Neuronal stem cell (in vitro differentiated cells): Measurements from ENCODE around the gene DPH6.

ENCODE experiments used
- DNase-seq: peaks from one replicate; pipeline ENCODE4 v3.0.0-alpha.2; 2013; ENCODE audit warnings: low spot score
- H2AFZ ChIP-seq: one replicate; pipeline ENCODE4 v1.6.1; 2013; ENCODE audit warnings: mild to moderate bottlenecking, low read length, inconsistent platforms
- H2AK5ac ChIP-seq: 2 replicates; pipeline ENCODE4 v1.6.1; 2013; ENCODE audit warnings: low read depth, mild to moderate bottlenecking, inconsistent platforms, low read length, moderate library complexity, mixed read lengths
- H2BK120ac ChIP-seq: 2 replicates; pipeline ENCODE4 v1.6.1; 2013; ENCODE audit warnings: low read depth, mild to moderate bottlenecking, inconsistent platforms, low read length, moderate library complexity, mixed read lengths
- H2BK12ac ChIP-seq: one replicate; pipeline ENCODE4 v1.6.1; 2013; ENCODE audit warnings: low read length, inconsistent platforms
- H2BK15ac ChIP-seq: 2 replicates; pipeline ENCODE4 v1.6.1; 2013; ENCODE audit warnings: mild to moderate bottlenecking, low read length, inconsistent platforms, mixed read lengths
- H2BK5ac ChIP-seq: one replicate; pipeline ENCODE4 v1.6.1; 2013; ENCODE audit warnings: inconsistent platforms, mild to moderate bottlenecking, low read length, moderate library complexity
- H3K14ac ChIP-seq: one replicate; pipeline ENCODE4 v1.6.1; 2013; ENCODE audit warnings: low read length, inconsistent platforms
- H3K18ac ChIP-seq: 2 replicates; pipeline ENCODE4 v1.6.1; 2013; ENCODE audit warnings: low read length, inconsistent platforms
- H3K23ac ChIP-seq: 2 replicates; pipeline ENCODE4 v1.6.1; 2013; ENCODE audit warnings: low read depth, mild to moderate bottlenecking, mixed read lengths, low read length, inconsistent platforms; ENCODE audit not compliant: poor library complexity
- H3K27ac ChIP-seq: replicated peaks from 3 replicates; pipeline ENCODE4 v1.5.1; 2013; ENCODE audit warnings: low read length, inconsistent platforms
- H3K27me3 ChIP-seq, 3 experiments: 2 replicates each; pipeline ENCODE4 v1.6.1; 2013; ENCODE audit warnings: low read length in 3 of 3, mild to moderate bottlenecking in 2 of 3, inconsistent platforms in 1 of 3, low read depth in 1 of 3, mixed read lengths in 1 of 3, moderate library complexity in 1 of 3; ENCODE audit not compliant: control insufficient read depth in 3 of 3, insufficient read depth in 3 of 3
- H3K36me3 ChIP-seq, 2 donors: replicated peaks in 1 of 2; 2 replicates each; pipeline ENCODE4 v1.6.1; 2013; ENCODE audit warnings: low read length in 2 of 2; ENCODE audit not compliant: control insufficient read depth in 2 of 2, insufficient read depth in 2 of 2
- H3K4ac ChIP-seq: 2 replicates; pipeline ENCODE4 v1.6.1; 2013; ENCODE audit warnings: inconsistent platforms, mild to moderate bottlenecking, low read length, moderate library complexity
- H3K4me1 ChIP-seq, 2 donors: 1 replicate in 1 of 2; 2 replicates in 1 of 2; pipeline ENCODE4 v1.6.1; 2013; ENCODE audit warnings: low read length in 2 of 2, low read depth in 1 of 2; ENCODE audit not compliant: control insufficient read depth in 2 of 2, insufficient read depth in 1 of 2
- H3K4me2 ChIP-seq: one replicate; pipeline ENCODE4 v1.6.1; 2013; ENCODE audit warnings: mild to moderate bottlenecking, low read length, inconsistent platforms; ENCODE audit not compliant: insufficient read depth, poor library complexity, severe bottlenecking
- H3K4me3 ChIP-seq, 2 donors: 2 replicates each; pipeline ENCODE4 v1.5.1; 2013; ENCODE audit warnings: low read length in 2 of 2, mild to moderate bottlenecking in 2 of 2, inconsistent platforms in 1 of 2, moderate library complexity in 1 of 2
- H3K79me1 ChIP-seq: one replicate; pipeline ENCODE4 v1.6.1; 2013; ENCODE audit warnings: low read depth, mild to moderate bottlenecking, inconsistent platforms, low read length, moderate library complexity
- H3K9ac ChIP-seq: one replicate; pipeline ENCODE4 v1.6.1; 2013; ENCODE audit warnings: mild to moderate bottlenecking, low read depth, low read length, inconsistent platforms; ENCODE audit not compliant: poor library complexity
- H3K9me3 ChIP-seq, 2 donors: replicated peaks in 1 of 2; 2 replicates each; pipeline versions ENCODE3 to v1.6.1; 2013; ENCODE audit warnings: low read length in 2 of 2, mild to moderate bottlenecking in 2 of 2, inconsistent platforms in 1 of 2, low read depth in 1 of 2, mixed read lengths in 1 of 2, moderate library complexity in 1 of 2; ENCODE audit not compliant: control insufficient read depth in 2 of 2, insufficient read depth in 1 of 2
- H4K8ac ChIP-seq: one replicate; pipeline ENCODE4 v1.6.1; 2013; ENCODE audit warnings: low read depth, mild to moderate bottlenecking, inconsistent platforms, low read length, moderate library complexity
- H4K91ac ChIP-seq: one replicate; pipeline ENCODE4 v1.6.1; 2013; ENCODE audit warnings: low read length, low read depth, mild to moderate bottlenecking, inconsistent platforms; ENCODE audit not compliant: poor library complexity
- WGBS, 2 donors: extraction: QIAGEN DNeasy Blood & Tissue Kit; methylation state at CpG; one replicate each; pipeline ENCODE4 v1.1.7; 2013; ENCODE audit warnings: missing lambda C conversion rate in 2 of 2, mixed read lengths in 1 of 2; ENCODE audit not compliant: insufficient read length in 2 of 2, insufficient replicate concordance in 1 of 2; ENCODE audit errors: extremely low coverage in 2 of 2; 5-methylcytosine and 5-hydroxymethylcytosine counted together

The DPH6 gene

GRCh38 chr15:35455201-35455600 is 90.8 kb downstream of the DPH6 start:
- no peak overlapping the region for H2BK5ac ChIP-seq
- no peak overlapping the region for H3K4ac ChIP-seq
- H2BK12ac ChIP-seq = no peak overlapping the region
- DNase-seq = no peak
- no peaks in the 10 kb centered on the region for H3K27me3 ChIP-seq
- H3K79me1 ChIP-seq = no peaks in the 10 kb centered on the region
- no peak overlapping the region for H3K4me3 ChIP-seq
- H3K14ac ChIP-seq = no peak overlapping the region
- H3K27ac ChIP-seq = no peak overlapping the region
- H3K9ac ChIP-seq = no peak overlapping the region
- no peaks in the 10 kb centered on the region for H3K36me3 ChIP-seq
- no peak overlapping the region for H3K18ac ChIP-seq
- H4K8ac ChIP-seq = no peak overlapping the region
- H3K4me2 ChIP-seq = no peak overlapping the region
- H2BK15ac ChIP-seq = no peak overlapping the region
- no peak overlapping the region for H2AFZ ChIP-seq
- no peak overlapping the region for H3K23ac ChIP-seq
- H3K4me1 ChIP-seq = no peaks in the 10 kb centered on the region
- no peaks in the 10 kb centered on the region for H3K9me3 ChIP-seq
- no peak overlapping the region for H2AK5ac ChIP-seq
- no peak overlapping the region for H2BK120ac ChIP-seq
- no peak overlapping the region for H4K91ac ChIP-seq

- DNase-seq = no peak
Observed at GRCh38 chr15:35450492-35450891, 95.5 kb downstream of the DPH6 start.

GRCh38 chr15:35448294-35448693 is 97.7 kb downstream of the DPH6 start:
- H3K4me1 ChIP-seq = no peaks in the 10 kb centered on the region
- no peak for DNase-seq
- no peak overlapping the region for H2BK120ac ChIP-seq
- no peak overlapping the region for H3K27ac ChIP-seq
- no peak overlapping the region for H2BK15ac ChIP-seq
- no peak overlapping the region for H3K4me2 ChIP-seq
- H2AK5ac ChIP-seq = no peak overlapping the region
- H3K9ac ChIP-seq = no peak overlapping the region
- no peak overlapping the region for H3K4me3 ChIP-seq
- H2AFZ ChIP-seq = no peak overlapping the region
- H3K36me3 ChIP-seq = no peaks in the 10 kb centered on the region
- H2BK5ac ChIP-seq = no peak overlapping the region
- no peak overlapping the region for H4K91ac ChIP-seq
- no peak overlapping the region for H3K14ac ChIP-seq
- H3K4ac ChIP-seq = no peak overlapping the region
- H3K79me1 ChIP-seq = no peaks in the 10 kb centered on the region
- no CpG with 5 or more reads among the region's 1 CpG for WGBS, 2 donors
- no peak overlapping the region for H3K18ac ChIP-seq
- H2BK12ac ChIP-seq = no peak overlapping the region
- no peaks in the 10 kb centered on the region for H3K27me3 ChIP-seq
- no peaks in the 10 kb centered on the region for H3K9me3 ChIP-seq
- H3K23ac ChIP-seq = no peak overlapping the region
- H4K8ac ChIP-seq = no peak overlapping the region

More at GRCh38 chr15:35450492-35450891, 95.5 kb downstream of the DPH6 start:
- Histone ChIP-seq H2BK5ac (no peak overlapping the region), H3K27ac (no peak overlapping the region), H3K4ac (no peak overlapping the region), H2AK5ac (no peak overlapping the region), H3K79me1 (no peaks in the 10 kb centered on the region), H3K9ac (no peak overlapping the region), H3K4me3 (no peak overlapping the region), H3K18ac (no peak overlapping the region), H2AFZ (no peak overlapping the region), H3K4me1 (no peaks in the 10 kb centered on the region), H3K23ac (no peak overlapping the region), H2BK120ac (no peak overlapping the region), H2BK15ac (no peak overlapping the region), H2BK12ac (no peak overlapping the region), H4K91ac (no peak overlapping the region), H3K9me3 (no peaks in the 10 kb centered on the region), H4K8ac (no peak overlapping the region), H3K14ac (no peak overlapping the region), H3K36me3 (no peaks in the 10 kb centered on the region), H3K27me3 (no peaks in the 10 kb centered on the region), H3K4me2 (no peak overlapping the region)
- WGBS, 2 donors = no CpG with 5 or more reads among the region's 1 CpG

GRCh38 chr15:35445891-35446290 is 100.1 kb downstream of the DPH6 start:
- H2BK5ac ChIP-seq = no peak overlapping the region
- H3K23ac ChIP-seq = no peak overlapping the region
- no peaks in the 10 kb centered on the region for H3K79me1 ChIP-seq
- H4K91ac ChIP-seq = no peak overlapping the region
- no peak overlapping the region for H3K18ac ChIP-seq
- H3K4ac ChIP-seq = no peak overlapping the region
- DNase-seq = no peak
- H3K4me3 ChIP-seq = no peak overlapping the region
- H2BK12ac ChIP-seq = no peak overlapping the region
- H3K14ac ChIP-seq = no peak overlapping the region
- H2BK15ac ChIP-seq = no peak overlapping the region
- no CpG with 5 or more reads among the region's 4 CpGs for WGBS, 2 donors
- H3K4me2 ChIP-seq = no peak overlapping the region
- no peak overlapping the region for H2AFZ ChIP-seq
- no peak overlapping the region for H2AK5ac ChIP-seq
- no peaks in the 10 kb centered on the region for H3K4me1 ChIP-seq
- no peaks in the 10 kb centered on the region for H3K36me3 ChIP-seq
- H3K9me3 ChIP-seq = no peaks in the 10 kb centered on the region
- no peak overlapping the region for H3K27ac ChIP-seq
- H2BK120ac ChIP-seq = no peak overlapping the region
- H3K9ac ChIP-seq = no peak overlapping the region
- no peaks in the 10 kb centered on the region for H3K27me3 ChIP-seq
- H4K8ac ChIP-seq = no peak overlapping the region
